B cell (primary cell): Measurements from ENCODE around the gene SKIDA1. TPM values are rescaled to one million over a fixed set of nuclear protein-coding genes. Genes with fewer than 3 reads are reported as not detected.

ENCODE experiments used
- ATAC-seq: fragments of 200-7000 bp; cut with Tn5 transposase; one replicate; pipeline ENCODE4 v1.10.0; 2021; ENCODE audit warnings: low read depth, mild to moderate bottlenecking, moderate number of reproducible peaks, moderate library complexity
- CTCF ChIA-PET: fragments of 350-600 bp; sonication (Branson Sonifier 250); formaldehyde crosslinking; loops from one replicate; lab custom pipeline; 2021; ENCODE audit warnings: antibody characterized with exemption, inconsistent platforms; lab: Charles Lee
- POLR2A ChIA-PET: fragments of 350-600 bp; sonication (Branson Sonifier 250); formaldehyde crosslinking; loops from one replicate; lab custom pipeline; 2021; ENCODE audit warnings: antibody characterized with exemption; lab: Charles Lee
- DNase-seq: peaks from one replicate; pipeline ENCODE4 v3.0.0; 2013
- H2AFZ ChIP-seq: 2 replicates; pipeline ENCODE4 v1.6.1; 2012; ENCODE audit warnings: mild to moderate bottlenecking, low read depth, low read length; ENCODE audit not compliant: insufficient read depth, poor library complexity, severe bottlenecking
- H3K27ac ChIP-seq, 2 donors: 1 replicate in 1 of 2; 2 replicates in 1 of 2; pipeline ENCODE4 v1.5.1; 2012 to 2013; ENCODE audit warnings: low read length in 2 of 2, mild to moderate bottlenecking in 2 of 2, moderate library complexity in 1 of 2
- H3K27me3 ChIP-seq, 4 experiments: fragments of 200-600 bp in 1 of 4; sonication (generic) in 1 of 4; replicated peaks in 1 of 4; 1 replicate in 2 of 4; 2 replicates in 2 of 4; pipeline versions ENCODE4 v1.6.1 to v1.7.0; 2013 to 2016; ENCODE audit warnings: low read length in 3 of 4, mild to moderate bottlenecking in 2 of 4, mixed read lengths in 1 of 4, moderate library complexity in 1 of 4; ENCODE audit not compliant: insufficient read depth in 4 of 4, control insufficient read depth in 3 of 4; ENCODE audit errors: control extremely low read depth in 1 of 4
- H3K36me3 ChIP-seq, 2 experiments: replicated peaks in 1 of 2; 1 replicate in 1 of 2; 2 replicates in 1 of 2; pipeline versions ENCODE4 v1.6.1 to v1.7.1; 2013; ENCODE audit warnings: low read length in 1 of 2; ENCODE audit not compliant: insufficient read depth in 2 of 2, control insufficient read depth in 1 of 2; ENCODE audit errors: control extremely low read depth in 1 of 2, extremely low read depth in 1 of 2
- H3K4me1 ChIP-seq, 2 donors: fragments of 200-600 bp in 1 of 2; sonication (generic) in 1 of 2; 1 replicate in 1 of 2; 2 replicates in 1 of 2; pipeline versions ENCODE4 v1.5.1 to v1.6.1; 2013 to 2017; ENCODE audit warnings: low read length in 2 of 2; ENCODE audit not compliant: control insufficient read depth in 2 of 2, insufficient read depth in 2 of 2
- H3K4me2 ChIP-seq: replicated peaks from 2 replicates; pipeline ENCODE3; 2012; ENCODE audit warnings: mild to moderate bottlenecking, low read depth, low read length; ENCODE audit not compliant: poor library complexity, severe bottlenecking
- H3K4me3 ChIP-seq, 5 experiments: fragments of 200-600 bp in 1 of 5; sonication (generic) in 1 of 5; 1 replicate in 3 of 5; 2 replicates in 2 of 5; pipeline versions ENCODE4 v1.5.1 to v1.7.0; 2011 to 2016; ENCODE audit warnings: low read length in 4 of 5, mild to moderate bottlenecking in 4 of 5, low read depth in 2 of 5, control low read depth in 1 of 5, moderate library complexity in 1 of 5; ENCODE audit not compliant: insufficient read depth in 1 of 5; ENCODE audit errors: control extremely low read depth in 1 of 5, extremely low read depth in 1 of 5
- H3K79me2 ChIP-seq: fragments of 200-600 bp; sonication (generic); one replicate; pipeline ENCODE4 v1.6.0; 2016; ENCODE audit warnings: low read length; ENCODE audit not compliant: control insufficient read depth, insufficient read depth
- H3K9ac ChIP-seq: fragments of 200-600 bp; sonication (generic); 2 replicates; pipeline ENCODE4 v1.6.1; 2017; ENCODE audit warnings: mild to moderate bottlenecking, low read length, moderate library complexity
- H3K9me3 ChIP-seq, 3 donors: one replicate each; pipeline versions ENCODE4 v1.6.1 to v1.7.1; 2013; ENCODE audit warnings: low read length in 2 of 3; ENCODE audit not compliant: control insufficient read depth in 2 of 3, insufficient read depth in 1 of 3; ENCODE audit errors: control extremely low read depth in 1 of 3
- H4K20me1 ChIP-seq: 2 replicates; pipeline ENCODE4 v1.6.0; 2012; ENCODE audit warnings: mild to moderate bottlenecking, low read length; ENCODE audit not compliant: insufficient read depth, control insufficient read depth, poor library complexity, severe bottlenecking
- H3K27ac Mint-ChIP-seq: one replicate; pipeline ENCODE4 v1.8.0; 2021; ENCODE audit warnings: mixed read lengths
- H3K27me3 Mint-ChIP-seq: one replicate; pipeline ENCODE4 v1.8.0; 2021; ENCODE audit warnings: mixed read lengths
- H3K4me1 Mint-ChIP-seq: one replicate; pipeline ENCODE4 v1.8.0; 2021; ENCODE audit warnings: mixed read lengths
- H3K4me3 Mint-ChIP-seq: one replicate; pipeline ENCODE4 v1.8.0; 2021; ENCODE audit warnings: mixed read lengths
- H3K9me3 Mint-ChIP-seq: one replicate; pipeline ENCODE4 v1.8.0; 2022; ENCODE audit warnings: mixed read lengths; ENCODE audit not compliant: insufficient read depth
- CTCF ChIP-seq: fragments of 200-600 bp; IDR thresholded peaks from one replicate; pipeline ENCODE4 v1.8.0; 2022; ENCODE audit warnings: antibody characterized with exemption, mild to moderate bottlenecking
- EZH2 ChIP-seq: IDR thresholded peaks from 2 replicates; pipeline ENCODE4 v1.6.1; 2012; ENCODE audit warnings: borderline replicate concordance, low read depth, mild to moderate bottlenecking, moderate library complexity, low read length; ENCODE audit not compliant: insufficient read depth, poor library complexity, severe bottlenecking
- WGBS: methylation state at CpG from one replicate; pipeline ENCODE4 v1.1.5; 2013; ENCODE audit warnings: missing lambda C conversion rate; ENCODE audit not compliant: insufficient coverage; 5-methylcytosine and 5-hydroxymethylcytosine counted together
- intact Hi-C: fragments of 100-400 bp; cut with micrococcal nuclease; formaldehyde crosslinking; loops from one replicate; pipeline ENCODE4 v1.10.0; 2022
- polyA plus RNA-seq: library from polyadenylated mRNA; depleted of rRNA; stranded (reverse); fragments of >200 nt; gene quantifications from 2 replicates; pipeline ENCODE4 v1.2.3, GENCODE V29; 2012
- total RNA-seq, 2 donors: library from RNA; stranded (reverse); fragments of 120-200 nt in 1 of 2; gene quantifications; 1 replicate in 1 of 2; 2 replicates in 1 of 2; pipeline versions ENCODE4 v1.2.3 to v1.2.4, GENCODE V29; 2013 to 2022

The SKIDA1 gene
- total and polyA plus RNA-seq, 2 donors (not counting 1 experiment from before 2014, with no cell fraction given): 0.06 to 0.10 TPM

DNA sequence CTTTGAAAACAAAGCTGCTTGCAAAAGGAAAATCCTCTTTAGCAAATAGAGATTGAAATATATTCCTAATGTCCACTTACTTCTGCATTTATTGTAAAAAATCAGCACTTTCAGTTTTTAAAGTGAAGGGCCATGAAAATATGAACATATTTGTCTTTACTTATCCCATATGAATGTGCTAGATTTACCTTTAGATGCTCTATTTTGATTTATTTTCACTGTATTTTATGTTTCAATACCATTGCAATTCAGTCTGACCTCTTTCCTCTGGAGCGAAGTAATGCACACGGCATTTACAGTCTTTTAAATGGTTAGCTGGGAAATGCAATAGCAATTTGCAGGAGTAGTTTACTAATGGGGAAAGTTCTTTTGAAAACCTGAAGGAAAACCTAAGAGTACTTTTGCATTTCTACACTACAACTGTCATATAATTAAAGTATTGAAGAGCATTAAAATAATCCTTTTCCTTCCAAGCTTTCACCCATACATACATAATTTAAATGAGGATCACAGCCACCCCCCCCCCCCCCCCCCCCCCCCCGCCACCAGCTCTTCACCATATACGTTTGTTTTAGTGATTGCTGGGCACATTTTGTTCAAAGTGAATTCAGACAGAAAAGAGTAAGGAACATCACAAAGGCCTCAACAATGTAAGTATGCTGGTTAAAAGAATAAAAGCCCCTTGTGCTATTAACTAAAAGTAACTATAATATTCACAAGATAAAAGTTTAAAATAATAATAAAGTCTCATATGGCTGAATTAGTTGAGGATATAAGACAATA is 3.5 kb downstream of the SKIDA1 start:
- Histone ChIP-seq H3K27me3 (peaks cover 0 to 73% (median 67%) of the 10 kb centered on the region in 4 experiments), H3K4me1 (peaks cover 52 to 62% of the 10 kb centered on the region in 2 donors), H3K4me3 (no peak overlapping the region), H3K79me2 (no peaks in the 10 kb centered on the region), H3K9ac (no peak overlapping the region), H3K27ac (no peak overlapping the region), H4K20me1 (peaks cover 12% of the 10 kb centered on the region), H2AFZ (no peak overlapping the region), H3K36me3 (no peaks in the 10 kb centered on the region), H3K4me2 (no peak overlapping the region), H3K9me3 (peaks cover 0 to 13% (median 0%) of the 10 kb centered on the region in 3 donors)
- intact Hi-C loops: no loop called here
- Mint-ChIP-seq H3K27ac (no peak overlapping the region), H3K9me3 (no peaks in the 10 kb centered on the region), H3K4me3 (no peak overlapping the region), H3K4me1 (peaks cover 46% of the 10 kb centered on the region), H3K27me3 (peaks cover 75% of the 10 kb centered on the region)
- ATAC-seq (no peak), DNase-seq (no peak)
- ChIA-PET POLR2A (no interaction called here), CTCF (interaction anchor here (1.5 to 3.1 kb wide), 2 partner anchors 16 to 26 kb away, joined by 3 to 14 read pairs; no protein-coding TSS in a partner anchor)
- no CpG with 5 or more reads among the region's 4 CpGs for WGBS
- TF ChIP-seq EZH2: no peak
- TF ChIP-seq CTCF: no peak

DNA sequence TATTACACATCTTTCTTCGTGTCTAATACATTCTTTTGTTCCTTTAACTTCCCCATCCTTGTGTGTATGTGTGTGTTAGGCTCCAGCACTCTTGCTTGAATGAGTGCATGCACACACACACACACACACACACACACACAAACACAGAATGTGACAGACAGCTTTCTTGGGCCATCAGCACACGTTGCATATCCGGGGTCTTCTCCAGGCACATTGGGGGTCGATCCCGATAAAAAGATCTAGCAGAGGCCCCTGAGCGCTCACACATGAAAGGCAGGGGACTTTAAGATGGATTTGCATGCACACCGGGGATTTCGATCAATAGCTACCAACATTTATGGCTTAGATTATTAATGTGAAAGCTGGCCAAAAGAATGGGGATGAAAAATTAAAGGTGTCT is 4.5 kb downstream of the SKIDA1 start:
- H3K4me3 ChIP-seq: no peak overlapping the region

More for the DNA sequence above, 4.5 kb downstream of the SKIDA1 start:
- H3K4me1 ChIP-seq: peaks cover 51 to 60% of the 10 kb centered on the region in 2 donors
- no peak overlapping the region for H3K27ac ChIP-seq
- H3K36me3 ChIP-seq: no peaks in the 10 kb centered on the region
- Mint-ChIP-seq H3K4me1 (peaks cover 44% of the 10 kb centered on the region), H3K27ac (no peak overlapping the region), H3K27me3 (peaks cover 72% of the 10 kb centered on the region), H3K4me3 (peak overlapping the region; percentile 23), H3K9me3 (no peaks in the 10 kb centered on the region)
- H2AFZ ChIP-seq: no peak overlapping the region
- ChIA-PET POLR2A (no interaction called here), CTCF (interaction anchor here (0.6 to 3.1 kb wide), 3 partner anchors 15 to 139 kb away, joined by 3 to 14 read pairs (median 3); no protein-coding TSS in a partner anchor)
- peaks cover 0 to 13% (median 0%) of the 10 kb centered on the region in 3 donors for H3K9me3 ChIP-seq
- no peak for TF ChIP-seq EZH2
- TF ChIP-seq CTCF: no peak
- 82% methylated on average over 5 of the region's 8 CpGs for WGBS
- H3K79me2 ChIP-seq: no peaks in the 10 kb centered on the region
- peaks cover 12% of the 10 kb centered on the region for H4K20me1 ChIP-seq
- DNase-seq (no peak), ATAC-seq (no peak)
- H3K4me2 ChIP-seq: no peak overlapping the region
- intact Hi-C loops: no loop called here
- no peak overlapping the region for H3K9ac ChIP-seq
- H3K27me3 ChIP-seq: peaks cover 0 to 75% (median 69%) of the 10 kb centered on the region in 4 experiments
